Sigmoid colon (tissue), 7 donors: Measurements from ENCODE around the gene KRT27. TPM values are rescaled to one million over a fixed set of nuclear protein-coding genes. Genes with fewer than 3 reads are reported as not detected.

ENCODE experiments used
- DNase-seq: peaks from one replicate; pipeline ENCODE4 v3.0.0-alpha.2; 2019
- H3K27ac ChIP-seq, 4 donors: fragments of 200-600 bp; sonication (generic); one replicate each; pipeline ENCODE4 v1.5.1; 2016 to 2019; ENCODE audit warnings: mild to moderate bottlenecking in 1 of 4
- H3K27me3 ChIP-seq, 3 donors: fragments of 200-600 bp; sonication (generic); one replicate each; pipeline ENCODE4 v1.5.1; 2019; ENCODE audit warnings: mild to moderate bottlenecking in 1 of 3
- H3K36me3 ChIP-seq, 4 donors: fragments of 200-600 bp; sonication (generic); one replicate each; pipeline ENCODE4 v1.5.1; 2016 to 2019
- H3K4me1 ChIP-seq, 4 donors: fragments of 200-600 bp; sonication (generic); one replicate each; pipeline ENCODE4 v1.5.1; 2017 to 2019
- H3K4me3 ChIP-seq, 4 donors: fragments of 200-600 bp; sonication (generic); one replicate each; pipeline ENCODE4 v1.5.1; 2017 to 2019; ENCODE audit warnings: mild to moderate bottlenecking in 2 of 4, moderate library complexity in 1 of 4
- H3K9me3 ChIP-seq, 4 donors: fragments of 200-600 bp in 3 of 4; sonication (generic) in 3 of 4; one replicate each; pipeline versions ENCODE4 v1.5.1 to v1.6.1; 2013 to 2019
- CTCF ChIP-seq, 4 experiments: fragments of 450-650 bp in 3 of 4; fragments of 200-600 bp in 1 of 4; IDR thresholded peaks; one replicate each; pipeline ENCODE4 v1.5.1; 2016 to 2019; ENCODE audit warnings: antibody characterized with exemption in 4 of 4, mild to moderate bottlenecking in 3 of 4, moderate library complexity in 2 of 4
- EP300 ChIP-seq, 4 donors: sonication (generic); formaldehyde crosslinking; IDR thresholded peaks; one replicate each; pipeline ENCODE4 v1.6.1; 2017; ENCODE audit warnings: antibody characterized with exemption in 4 of 4
- POLR2A ChIP-seq, 2 donors: fragments of 450-650 bp; IDR thresholded peaks; one replicate each; pipeline ENCODE4 v1.6.1; 2016; ENCODE audit warnings: antibody characterized with exemption in 2 of 2, mild to moderate bottlenecking in 2 of 2, moderate library complexity in 2 of 2
- POLR2AphosphoS5 ChIP-seq, 4 donors: sonication (generic); formaldehyde crosslinking; IDR thresholded peaks; one replicate each; pipeline ENCODE4 v1.6.1; 2017; ENCODE audit warnings: antibody characterized with exemption in 4 of 4
- WGBS, 2 donors: extraction: QIAGEN DNeasy Blood & Tissue Kit; methylation state at CpG; one replicate each; pipeline ENCODE4 v1.1.7; 2013; 5-methylcytosine and 5-hydroxymethylcytosine counted together
- intact Hi-C: fragments of 100-400 bp; cut with DNase I; formaldehyde crosslinking; loops from one replicate; pipeline ENCODE4 v1.15.1; 2023
- polyA plus RNA-seq, 3 donors: library from polyadenylated mRNA; stranded (reverse); fragments of 200-250 nt; gene quantifications; one replicate each; pipeline ENCODE4 v1.2.3, GENCODE V29; 2013
- total RNA-seq, 4 donors: library from RNA; depleted of rRNA; stranded (reverse); fragments of >200 nt; gene quantifications; one replicate each; pipeline ENCODE4 v1.1.0, GENCODE V29; 2016
- donor health status: healthy with polysubstance abuse.
- donor health status: Bipolar disorder and iron deficiency.
- donor health status: healthy.

Gene KRT27
- total RNA-seq (under 1 TPM in 1 of 4 donors, not detected in 3; 0.55 TPM), polyA plus RNA-seq (under 1 TPM in 1 of 3 donors, not detected in 2; 0.07 TPM)

GRCh38 chr17:40782450-40782849 is at the start of gene KRT27:
KRT27 (minus strand) TSS chr17:40782550; CDS start chr17:40782493, 57 bp downstream.
- peaks cover 0 to 5% (median 0%) of the 10 kb centered on the region in 4 donors for H3K4me1 ChIP-seq
- H3K4me3 ChIP-seq, result no peak within 1 kb of the TSS
- no peak for TF ChIP-seq POLR2AphosphoS5 (IDR thresholded peaks at IDR 0.05)
- TF ChIP-seq CTCF (IDR thresholded peaks at IDR 0.05), result no peak
- TF ChIP-seq EP300 (IDR thresholded peaks at IDR 0.05), result no peak
- no peak for TF ChIP-seq POLR2A (IDR thresholded peaks at IDR 0.05)
- intact Hi-C loops, result no loop called here
- WGBS, 2 donors, result 95 to 97% methylated on average over 4 of the region's 4 CpGs
- H3K27ac ChIP-seq, result no peak within 1 kb of the TSS
- H3K9me3 ChIP-seq, result no peaks in the 10 kb centered on the region
- DNase-seq, result no peak
- no peaks in the 10 kb centered on the region for H3K36me3 ChIP-seq
- peaks cover 3 to 29% (median 7%) of the 10 kb centered on the region in 3 donors for H3K27me3 ChIP-seq

GRCh38 chr17:40830085-40830776 is 47.9 kb upstream of the KRT27 start:
- no peak overlapping the region for H3K4me3 ChIP-seq
- intact Hi-C loops, result no loop called here
- no peaks in the 10 kb centered on the region for H3K9me3 ChIP-seq
- H3K27ac ChIP-seq, result no peak overlapping the region
- H3K36me3 ChIP-seq, result peaks cover 0 to 8% (median 5%) of the 10 kb centered on the region in 4 donors
- no peaks in the 10 kb centered on the region for H3K4me1 ChIP-seq
- TF ChIP-seq POLR2A (IDR thresholded peaks at IDR 0.05) (no peak), EP300 (IDR thresholded peaks at IDR 0.05) (no peak), POLR2AphosphoS5 (IDR thresholded peaks at IDR 0.05) (no peak), CTCF (IDR thresholded peaks at IDR 0.05) (no peak)
- DNase-seq, result no peak
- 88 to 90% methylated on average over 2 of the region's 2 CpGs for WGBS, 2 donors
- no peaks in the 10 kb centered on the region for H3K27me3 ChIP-seq

GRCh38 chr17:40828454-40829044 is 46.2 kb upstream of the KRT27 start:
- Histone ChIP-seq H3K27me3 (no peaks in the 10 kb centered on the region), H3K4me3 (no peak overlapping the region), H3K9me3 (no peaks in the 10 kb centered on the region), H3K27ac (peak overlapping the region in 1 of 4 donors; percentile 74), H3K4me1 (no peaks in the 10 kb centered on the region), H3K36me3 (no peaks in the 10 kb centered on the region)
- 89 to 93% methylated on average over 4 of the region's 4 CpGs for WGBS, 2 donors
- no peak for DNase-seq
- intact Hi-C loops, result no loop called here
- TF ChIP-seq CTCF (IDR thresholded peaks at IDR 0.05), result no peak
- TF ChIP-seq POLR2AphosphoS5 (IDR thresholded peaks at IDR 0.05), result no peak
- no peak for TF ChIP-seq EP300 (IDR thresholded peaks at IDR 0.05)
- TF ChIP-seq POLR2A (IDR thresholded peaks at IDR 0.05), result no peak

GRCh38 chr17:40827746-40828453 is 45.5 kb upstream of the KRT27 start:
- WGBS, 2 donors, result 76 to 85% methylated on average over 7 of the region's 7 CpGs
- H3K27me3 ChIP-seq, result no peaks in the 10 kb centered on the region
- H3K9me3 ChIP-seq, result no peaks in the 10 kb centered on the region
- DNase-seq, result no peak
- no peak for TF ChIP-seq POLR2A (IDR thresholded peaks at IDR 0.05)
- TF ChIP-seq POLR2AphosphoS5 (IDR thresholded peaks at IDR 0.05), result no peak
- TF ChIP-seq CTCF (IDR thresholded peaks at IDR 0.05), result no peak
- no peak for TF ChIP-seq EP300 (IDR thresholded peaks at IDR 0.05)
- peak overlapping the region in 1 of 4 donors; percentile 74 for H3K27ac ChIP-seq
- no peaks in the 10 kb centered on the region for H3K36me3 ChIP-seq
- no peaks in the 10 kb centered on the region for H3K4me1 ChIP-seq
- H3K4me3 ChIP-seq, result no peak overlapping the region
- intact Hi-C loops, result no loop called here
